T-cell (primary cell): ENCODE results near the gene HYDIN. TPM values are rescaled to one million over a fixed set of nuclear protein-coding genes. Genes with fewer than 3 reads are reported as not detected.

ENCODE experiments used
- ATAC-seq, 4 experiments: fragments of 200-7000 bp in 3 of 4; fragments of 150-1000 bp in 1 of 4; cut with Tn5 transposase; replicated peaks in 1 of 4; 1 replicate in 3 of 4; 2 replicates in 1 of 4; pipeline ENCODE4 v1.10.0; 2021; ENCODE audit warnings: moderate library complexity in 3 of 4, mild to moderate bottlenecking in 2 of 4, moderate number of reproducible peaks in 1 of 4
- CTCF ChIA-PET, 2 donors: fragments of 300-600 bp; sonication (Branson Sonifier 250); formaldehyde crosslinking; loops; one replicate each; lab custom pipeline; 2022; ENCODE audit warnings: antibody characterized with exemption in 2 of 2; lab: Charles Lee
- POLR2A ChIA-PET, 2 donors: fragments of 300-600 bp; sonication (Branson Sonifier 250); formaldehyde crosslinking; loops; one replicate each; lab custom pipeline; 2022; ENCODE audit warnings: antibody characterized with exemption in 2 of 2; lab: Charles Lee
- DNase-seq, 35 experiments: peaks; one replicate each; pipeline versions ENCODE4 v3.0.0 to v3.0.0-alpha.2; 2013 to 2023
- H3K27ac ChIP-seq: one replicate; pipeline ENCODE4 v1.5.1; 2013; ENCODE audit warnings: low read length
- H3K27me3 ChIP-seq, 2 experiments: replicated peaks in 1 of 2; 1 replicate in 1 of 2; 2 replicates in 1 of 2; pipeline versions ENCODE4 v1.6.1 to v1.7.0; 2013; ENCODE audit warnings: low read length in 1 of 2, mixed read lengths in 1 of 2; ENCODE audit not compliant: control insufficient read depth in 2 of 2, insufficient read depth in 2 of 2; ENCODE audit errors: extremely low read depth in 1 of 2
- H3K36me3 ChIP-seq, 2 donors: 1 replicate in 1 of 2; 2 replicates in 1 of 2; pipeline versions ENCODE4 v1.6.1 to v1.7.0; 2013; ENCODE audit warnings: low read length in 1 of 2; ENCODE audit not compliant: control insufficient read depth in 2 of 2, insufficient read depth in 1 of 2; ENCODE audit errors: extremely low read depth in 1 of 2
- H3K4me1 ChIP-seq, 2 experiments: 1 replicate in 1 of 2; 2 replicates in 1 of 2; pipeline versions ENCODE4 v1.6.1 to v1.7.0; 2013; ENCODE audit warnings: low read length in 2 of 2, mixed read lengths in 1 of 2; ENCODE audit not compliant: insufficient read depth in 2 of 2, control insufficient read depth in 1 of 2; ENCODE audit errors: extremely low read depth in 1 of 2
- H3K4me3 ChIP-seq, 2 donors: 1 replicate in 1 of 2; 2 replicates in 1 of 2; pipeline versions ENCODE4 v1.5.1 to v1.7.0; 2013; ENCODE audit warnings: mild to moderate bottlenecking in 2 of 2, low read length in 1 of 2, moderate library complexity in 1 of 2; ENCODE audit not compliant: control insufficient read depth in 1 of 2; ENCODE audit errors: extremely low read depth in 1 of 2
- H3K9me3 ChIP-seq: 2 replicates; pipeline ENCODE4 v1.7.0; 2013
- H3K27ac Mint-ChIP-seq, 2 donors: one replicate each; pipeline ENCODE4 v1.8.0; 2020 to 2021; ENCODE audit warnings: mild to moderate bottlenecking in 2 of 2, mixed read lengths in 2 of 2
- H3K27me3 Mint-ChIP-seq, 2 donors: one replicate each; pipeline ENCODE4 v1.8.0; 2021 to 2022; ENCODE audit warnings: mixed read lengths in 2 of 2
- H3K36me3 Mint-ChIP-seq: one replicate; pipeline ENCODE4 v1.8.0; 2021; ENCODE audit warnings: mixed read lengths
- H3K4me1 Mint-ChIP-seq, 3 donors: one replicate each; pipeline ENCODE4 v1.8.0; 2020 to 2022; ENCODE audit warnings: mixed read lengths in 3 of 3, mild to moderate bottlenecking in 1 of 3
- H3K4me3 Mint-ChIP-seq, 3 donors: one replicate each; pipeline ENCODE4 v1.8.0; 2020 to 2022; ENCODE audit warnings: mild to moderate bottlenecking in 3 of 3, mixed read lengths in 3 of 3, moderate library complexity in 3 of 3
- H3K9me3 Mint-ChIP-seq, 3 donors: one replicate each; pipeline ENCODE4 v1.8.0; 2020 to 2022; ENCODE audit warnings: mixed read lengths in 3 of 3
- WGBS: methylation state at CpG from one replicate; pipeline ENCODE4 v1.1.5; 2013; ENCODE audit warnings: missing lambda C conversion rate; ENCODE audit not compliant: insufficient coverage; 5-methylcytosine and 5-hydroxymethylcytosine counted together
- total RNA-seq, 35 experiments: library from RNA in 6 of 35; stranded (reverse) in 6 of 35; fragments of 120-200 nt in 1 of 35; gene quantifications; one replicate each; pipeline versions ENCODE4 v1.2.1 to v1.2.4 and lab custom pipeline; 2013 to 2026

HYDIN gene
- total RNA-seq, 5 donors from 2014 or later (not counting 1 experiment from before 2014, with no cell fraction given) = 0.41 to 1.2 (median 0.73) TPM; not detected in 2

- peaks cover 0 to 4% (median 0%) of the 10 kb centered on the region in 3 donors for H3K4me1 Mint-ChIP-seq
- no CpG with 5 or more reads among the region's 1 CpG for WGBS
- Histone ChIP-seq H3K27me3 (peaks cover 0 to 3% of the 10 kb centered on the region in 2 experiments), H3K9me3 (no peaks in the 10 kb centered on the region), H3K4me1 (no peaks in the 10 kb centered on the region), H3K36me3 (no peaks in the 10 kb centered on the region), H3K4me3 (no peak overlapping the region), H3K27ac (no peak overlapping the region)
- no peaks in the 10 kb centered on the region for H3K36me3 Mint-ChIP-seq
- peaks cover 8 to 18% (median 18%) of the 10 kb centered on the region in 3 donors for H3K9me3 Mint-ChIP-seq
- no peak overlapping the region for H3K27ac Mint-ChIP-seq
- no peak for ATAC-seq
- no peak for DNase-seq
- ChIA-PET CTCF (no interaction called here), POLR2A (no interaction called here)
- H3K4me3 Mint-ChIP-seq = no peak overlapping the region
- peaks cover 18 to 27% of the 10 kb centered on the region in 2 donors for H3K27me3 Mint-ChIP-seq
Observed at GRCh38 chr16:71198408-71198807, 32.1 kb downstream of the HYDIN start.

DNA sequence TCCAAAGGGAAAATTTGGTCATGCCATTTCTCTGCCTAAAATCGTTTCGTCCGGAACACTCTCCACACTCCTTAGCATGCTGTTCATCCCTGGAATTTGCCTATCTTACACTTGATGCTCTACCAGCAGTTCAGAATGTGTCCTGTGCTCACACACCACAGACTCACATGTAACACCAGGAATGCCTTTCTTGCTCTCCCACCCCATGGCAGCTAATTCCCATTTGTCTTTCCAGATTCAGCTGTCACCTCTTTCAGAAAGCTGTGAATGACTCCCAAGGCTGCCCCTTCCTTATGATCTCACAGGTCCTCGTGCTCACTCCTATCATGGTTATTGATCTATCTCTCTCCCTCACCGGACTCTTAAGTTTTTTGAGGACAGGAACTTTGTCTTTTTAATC, 38.1 kb downstream of the HYDIN start:
- H3K4me1 Mint-ChIP-seq = no peaks in the 10 kb centered on the region
- peaks cover 8 to 12% of the 10 kb centered on the region in 2 donors for H3K27me3 Mint-ChIP-seq
- Histone ChIP-seq H3K9me3 (no peaks in the 10 kb centered on the region), H3K4me1 (no peaks in the 10 kb centered on the region), H3K4me3 (no peak overlapping the region), H3K27ac (no peak overlapping the region), H3K27me3 (no peaks in the 10 kb centered on the region), H3K36me3 (no peaks in the 10 kb centered on the region)
- peaks cover 0 to 5% (median 2%) of the 10 kb centered on the region in 3 donors for H3K9me3 Mint-ChIP-seq
- 68% methylated on average over 3 of the region's 5 CpGs for WGBS
- no peak for DNase-seq
- no peak for ATAC-seq
- ChIA-PET CTCF (no interaction called here), POLR2A (no interaction called here)
- H3K36me3 Mint-ChIP-seq = no peaks in the 10 kb centered on the region
- H3K27ac Mint-ChIP-seq = no peak overlapping the region
- H3K4me3 Mint-ChIP-seq = no peak overlapping the region

GRCh38 chr16:71188956-71189712, 41.4 kb downstream of the HYDIN start:
- Histone ChIP-seq H3K27ac (no peak overlapping the region), H3K4me1 (no peaks in the 10 kb centered on the region), H3K4me3 (no peak overlapping the region), H3K27me3 (peaks cover 0 to 5% of the 10 kb centered on the region in 2 experiments), H3K36me3 (no peaks in the 10 kb centered on the region), H3K9me3 (no peaks in the 10 kb centered on the region)
- WGBS = 95% methylated on average over 4 of the region's 9 CpGs
- Mint-ChIP-seq H3K4me1 (no peaks in the 10 kb centered on the region), H3K9me3 (no peaks in the 10 kb centered on the region), H3K4me3 (no peak overlapping the region), H3K27ac (no peak overlapping the region), H3K27me3 (peaks cover 4 to 10% of the 10 kb centered on the region in 2 donors), H3K36me3 (no peaks in the 10 kb centered on the region)
- POLR2A ChIA-PET = no interaction called here
- CTCF ChIA-PET = no interaction called here
- DNase-seq (no peak), ATAC-seq (no peak)

- no peaks in the 10 kb centered on the region for H3K36me3 Mint-ChIP-seq
- no CpG with 5 or more reads among the region's 1 CpG for WGBS
- no peak overlapping the region for H3K27ac Mint-ChIP-seq
- no peak overlapping the region for H3K4me3 Mint-ChIP-seq
- DNase-seq = no peak
- H3K4me1 Mint-ChIP-seq = no peaks in the 10 kb centered on the region
- H3K4me3 ChIP-seq = no peak overlapping the region
- H3K9me3 ChIP-seq = no peaks in the 10 kb centered on the region
- no peaks in the 10 kb centered on the region for H3K36me3 ChIP-seq
- H3K27me3 Mint-ChIP-seq = peaks cover 15 to 18% of the 10 kb centered on the region in 2 donors
- no peak for ATAC-seq
- H3K27ac ChIP-seq = no peak overlapping the region
- ChIA-PET POLR2A (no interaction called here), CTCF (no interaction called here)
- H3K4me1 ChIP-seq = no peaks in the 10 kb centered on the region
- H3K27me3 ChIP-seq = peaks cover 0 to 5% of the 10 kb centered on the region in 2 experiments
- peaks cover 2 to 6% (median 4%) of the 10 kb centered on the region in 3 donors for H3K9me3 Mint-ChIP-seq
Observed at GRCh38 chr16:71185347-71185746, 45.2 kb downstream of the HYDIN start.

GRCh38 chr16:71179569-71179968, 51.0 kb downstream of the HYDIN start:
- DNase-seq (no peak), ATAC-seq (no peak)
- POLR2A ChIA-PET = no interaction called here
- no peak overlapping the region for H3K4me3 Mint-ChIP-seq
- H3K4me1 ChIP-seq = no peaks in the 10 kb centered on the region
- no peaks in the 10 kb centered on the region for H3K36me3 ChIP-seq
- no peaks in the 10 kb centered on the region for H3K9me3 ChIP-seq
- H3K27me3 ChIP-seq = peaks cover 0 to 3% of the 10 kb centered on the region in 2 experiments
- no peak overlapping the region for H3K27ac ChIP-seq
- H3K27me3 Mint-ChIP-seq = peaks cover 22 to 31% of the 10 kb centered on the region in 2 donors
- no peak overlapping the region for H3K27ac Mint-ChIP-seq
- CTCF ChIA-PET = no interaction called here
- no peaks in the 10 kb centered on the region for H3K4me1 Mint-ChIP-seq
- no CpG with 5 or more reads among the region's 3 CpGs for WGBS
- H3K9me3 Mint-ChIP-seq = peaks cover 2 to 9% (median 6%) of the 10 kb centered on the region in 3 donors
- no peak overlapping the region for H3K4me3 ChIP-seq
- H3K36me3 Mint-ChIP-seq = no peaks in the 10 kb centered on the region

DNA sequence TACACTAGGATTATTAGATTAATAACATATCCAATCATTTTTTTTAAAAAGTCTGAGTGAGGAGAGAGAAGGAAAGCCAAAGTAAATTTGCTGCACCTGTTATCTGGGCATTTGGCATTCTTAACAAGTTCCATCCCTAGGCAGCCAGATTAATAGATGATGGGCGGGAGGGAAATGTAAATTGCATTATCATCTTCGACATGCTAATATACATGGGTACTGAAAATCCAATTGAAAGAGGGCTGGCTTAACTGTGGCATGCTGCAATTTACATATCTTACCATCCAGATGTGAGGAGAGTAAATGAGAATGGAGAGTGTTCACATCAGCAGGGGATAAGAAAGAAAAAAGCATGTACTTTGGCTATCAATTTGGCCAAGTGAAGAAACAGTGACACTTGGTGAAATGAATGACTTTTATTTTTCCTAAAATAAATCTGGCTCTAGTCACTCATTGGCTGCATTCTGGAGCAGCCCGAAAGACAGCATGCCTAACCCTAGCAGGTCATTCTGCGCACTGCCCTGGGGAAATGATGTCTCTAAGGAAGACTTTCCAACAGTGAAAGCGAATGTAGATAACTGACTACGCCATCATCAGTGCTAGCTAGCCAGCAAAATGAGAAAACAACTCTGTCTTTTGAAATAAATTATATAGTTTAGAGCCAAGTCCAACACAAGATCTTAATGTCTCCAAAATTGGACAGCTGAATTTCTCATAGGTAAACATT, 57.9 kb downstream of the HYDIN start:
- Mint-ChIP-seq H3K36me3 (no peaks in the 10 kb centered on the region), H3K27me3 (peaks cover 13 to 19% of the 10 kb centered on the region in 2 donors), H3K4me1 (no peaks in the 10 kb centered on the region), H3K9me3 (peaks cover 0 to 4% (median 0%) of the 10 kb centered on the region in 3 donors), H3K27ac (no peak overlapping the region), H3K4me3 (no peak overlapping the region)
- Histone ChIP-seq H3K27me3 (no peaks in the 10 kb centered on the region), H3K9me3 (no peaks in the 10 kb centered on the region), H3K36me3 (no peaks in the 10 kb centered on the region), H3K4me1 (no peaks in the 10 kb centered on the region), H3K27ac (no peak overlapping the region), H3K4me3 (no peak overlapping the region)
- no peak for DNase-seq
- WGBS = 100% methylated on average over 1 of the region's 6 CpGs
- POLR2A ChIA-PET = no interaction called here
- ATAC-seq = no peak
- CTCF ChIA-PET = no interaction called here
